Measurements from ENCODE around the gene PPM1K. TPM values are rescaled to one million over a fixed set of nuclear protein-coding genes. Genes with fewer than 3 reads are reported as not detected.

The PPM1K gene
- polyA plus RNA-seq, 1 donor (not counting 4 experiments of a cell fraction or from before 2014, with no cell fraction given): 9.8 TPM

- dilution Hi-C loops (cut with MboI; ENCODE audit: extremely low pct_ligation_motif_present, low sequenced_read_pairs): no loop called here
- no peak overlapping the region for H3K9ac ChIP-seq (ENCODE audit: control insufficient read depth, extremely low read depth, insufficient read depth, low read length)
- no peak for FAIRE-seq
- H3K4me1 ChIP-seq (ENCODE audit: control insufficient read depth, extremely low read depth, insufficient read depth, low read length): no peaks in the 10 kb centered on the region
- H3K36me3 ChIP-seq (ENCODE audit: control insufficient read depth in 2 of 2, extremely low read depth in 1 of 2, insufficient read depth in 2 of 2, low read length in 2 of 2): no peaks in the 10 kb centered on the region
- H3K4me3 ChIP-seq (ENCODE audit: control insufficient read depth in 2 of 3, extremely low read depth in 1 of 3, insufficient read depth in 2 of 3, low read depth in 1 of 3, low read length in 3 of 3): no peak overlapping the region
- H4K20me1 ChIP-seq (ENCODE audit: control insufficient read depth, extremely low read depth, insufficient read depth, low read length): no peaks in the 10 kb centered on the region
- TF ChIP-seq EZH2 (IDR thresholded peaks at IDR 0.05; ENCODE audit: low read length): no peak
- TF ChIP-seq, protein P1, sequence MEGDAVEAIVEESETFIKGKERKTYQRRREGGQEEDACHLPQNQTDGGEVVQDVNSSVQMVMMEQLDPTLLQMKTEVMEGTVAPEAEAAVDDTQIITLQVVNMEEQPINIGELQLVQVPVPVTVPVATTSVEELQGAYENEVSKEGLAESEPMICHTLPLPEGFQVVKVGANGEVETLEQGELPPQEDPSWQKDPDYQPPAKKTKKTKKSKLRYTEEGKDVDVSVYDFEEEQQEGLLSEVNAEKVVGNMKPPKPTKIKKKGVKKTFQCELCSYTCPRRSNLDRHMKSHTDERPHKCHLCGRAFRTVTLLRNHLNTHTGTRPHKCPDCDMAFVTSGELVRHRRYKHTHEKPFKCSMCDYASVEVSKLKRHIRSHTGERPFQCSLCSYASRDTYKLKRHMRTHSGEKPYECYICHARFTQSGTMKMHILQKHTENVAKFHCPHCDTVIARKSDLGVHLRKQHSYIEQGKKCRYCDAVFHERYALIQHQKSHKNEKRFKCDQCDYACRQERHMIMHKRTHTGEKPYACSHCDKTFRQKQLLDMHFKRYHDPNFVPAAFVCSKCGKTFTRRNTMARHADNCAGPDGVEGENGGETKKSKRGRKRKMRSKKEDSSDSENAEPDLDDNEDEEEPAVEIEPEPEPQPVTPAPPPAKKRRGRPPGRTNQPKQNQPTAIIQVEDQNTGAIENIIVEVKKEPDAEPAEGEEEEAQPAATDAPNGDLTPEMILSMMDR (optimal IDR thresholded peaks at IDR 0.05 in 1 of 3, IDR thresholded peaks at IDR 0.05 in 1 of 3, conservative IDR thresholded peaks at IDR 0.05 in 1 of 3; ENCODE audit: extremely low read depth in 1 of 3, insufficient read depth in 2 of 3, low read length in 3 of 3): no peak
- H2AFZ ChIP-seq (ENCODE audit: control insufficient read depth, low read length): no peak overlapping the region
- H3K27ac ChIP-seq (ENCODE audit: control insufficient read depth, insufficient read depth, low read length): no peak overlapping the region
- no peaks in the 10 kb centered on the region for H3K79me2 ChIP-seq (ENCODE audit: control insufficient read depth, insufficient read depth, low read length)
- H3K4me2 ChIP-seq (ENCODE audit: control insufficient read depth, extremely low read depth, insufficient read depth, low read depth, low read length): no peak overlapping the region
- no peaks in the 10 kb centered on the region for H3K27me3 ChIP-seq (ENCODE audit: control insufficient read depth, extremely low read depth, insufficient read depth, low read length)
- no peaks in the 10 kb centered on the region for H3K9me3 ChIP-seq (ENCODE audit: control insufficient read depth, low read depth, low read length)
- H3K9me1 ChIP-seq (ENCODE audit: control insufficient read depth, extremely low read depth, insufficient read depth, low read length): no peaks in the 10 kb centered on the region
- no peak for DNase-seq (ENCODE audit: low read depth, low spot score)
Observed at GRCh38 chr4:88327665-88328064, 43.3 kb upstream of the PPM1K start.

GRCh38 chr4:88320780-88321373 lies 36.5 kb upstream of the PPM1K start:
- Histone ChIP-seq H2AFZ (ENCODE audit: control insufficient read depth, low read length) (peak overlapping the region; percentile 50), H3K4me2 (ENCODE audit: control insufficient read depth, extremely low read depth, insufficient read depth, low read depth, low read length) (no peak overlapping the region), H3K27ac (ENCODE audit: control insufficient read depth, insufficient read depth, low read length) (no peak overlapping the region)

More at GRCh38 chr4:88320780-88321373, 36.5 kb upstream of the PPM1K start:
- H3K9me3 ChIP-seq (ENCODE audit: control insufficient read depth, low read depth, low read length): no peaks in the 10 kb centered on the region
- dilution Hi-C loops (cut with MboI; ENCODE audit: extremely low pct_ligation_motif_present, low sequenced_read_pairs): no loop called here
- H3K27me3 ChIP-seq (ENCODE audit: control insufficient read depth, extremely low read depth, insufficient read depth, low read length): no peaks in the 10 kb centered on the region
- H3K9ac ChIP-seq (ENCODE audit: control insufficient read depth, extremely low read depth, insufficient read depth, low read length): no peak overlapping the region
- no peak for FAIRE-seq
- no peaks in the 10 kb centered on the region for H3K4me1 ChIP-seq (ENCODE audit: control insufficient read depth, extremely low read depth, insufficient read depth, low read length)
- no peaks in the 10 kb centered on the region for H4K20me1 ChIP-seq (ENCODE audit: control insufficient read depth, extremely low read depth, insufficient read depth, low read length)
- H3K4me3 ChIP-seq (ENCODE audit: control insufficient read depth in 2 of 3, extremely low read depth in 1 of 3, insufficient read depth in 2 of 3, low read depth in 1 of 3, low read length in 3 of 3): no peak overlapping the region
- no peak for TF ChIP-seq EZH2 (IDR thresholded peaks at IDR 0.05; ENCODE audit: low read length)
- TF ChIP-seq, protein P1 (optimal IDR thresholded peaks at IDR 0.05 in 1 of 3, IDR thresholded peaks at IDR 0.05 in 1 of 3, conservative IDR thresholded peaks at IDR 0.05 in 1 of 3; ENCODE audit: extremely low read depth in 1 of 3, insufficient read depth in 2 of 3, low read length in 3 of 3): no peak
- H3K9me1 ChIP-seq (ENCODE audit: control insufficient read depth, extremely low read depth, insufficient read depth, low read length): no peaks in the 10 kb centered on the region
- DNase-seq (ENCODE audit: low read depth, low spot score): no peak
- H3K36me3 ChIP-seq (ENCODE audit: control insufficient read depth in 2 of 2, extremely low read depth in 1 of 2, insufficient read depth in 2 of 2, low read length in 2 of 2): no peaks in the 10 kb centered on the region
- no peaks in the 10 kb centered on the region for H3K79me2 ChIP-seq (ENCODE audit: control insufficient read depth, insufficient read depth, low read length)

Data from keratinocyte (primary cell).